Body of pancreas (tissue), 4 donors: Measurements from ENCODE around the gene DZIP1L. TPM values are rescaled to one million over a fixed set of nuclear protein-coding genes. Genes with fewer than 3 reads are reported as not detected.

Experiments used
- ATAC-seq: fragments of 150-250 bp; one replicate; pipeline ENCODE4 v1.9.1; 2016
- DNase-seq, 4 donors: peaks; one replicate each; pipeline ENCODE4 v3.0.0-alpha.2; 2019
- H3K27ac ChIP-seq, 4 donors: fragments of 200-600 bp; sonication (generic); 1 replicate in 3 of 4; 2 replicates in 1 of 4; pipeline versions ENCODE4 v1.5.1 to v1.6.1; 2016 to 2019; ENCODE audit warnings: mild to moderate bottlenecking in 1 of 4, mixed read lengths in 1 of 4, moderate library complexity in 1 of 4
- H3K27me3 ChIP-seq, 2 donors: fragments of 200-600 bp; sonication (generic); one replicate each; pipeline ENCODE4 v1.6.0; 2016; ENCODE audit warnings: mild to moderate bottlenecking in 1 of 2
- H3K36me3 ChIP-seq, 2 donors: fragments of 200-600 bp; sonication (generic); replicated peaks in 1 of 2; 2 replicates each; pipeline ENCODE4 v1.5.1; 2016; ENCODE audit warnings: low read depth in 2 of 2; ENCODE audit not compliant: insufficient read depth in 1 of 2
- H3K4me1 ChIP-seq: fragments of 200-600 bp; sonication (generic); one replicate; pipeline ENCODE4 v1.6.0; 2016
- H3K4me3 ChIP-seq, 2 donors: fragments of 200-600 bp; sonication (generic); 1 replicate in 1 of 2; 2 replicates in 1 of 2; pipeline ENCODE4 v1.5.1; 2016 to 2019
- H3K9me3 ChIP-seq, 3 donors: fragments of 200-600 bp; sonication (generic); 1 replicate in 2 of 3; 2 replicates in 1 of 3; pipeline ENCODE4 v1.5.1; 2016
- CTCF ChIP-seq, 7 experiments: fragments of 450-650 bp in 4 of 7; fragments of 200-600 bp in 3 of 7; sonication (generic) in 3 of 7; IDR thresholded peaks; one replicate each; pipeline ENCODE4 v1.5.1; 2016 to 2019; ENCODE audit warnings: antibody characterized with exemption in 7 of 7
- POLR2A ChIP-seq, 3 donors: fragments of 450-650 bp; IDR thresholded peaks; one replicate each; pipeline ENCODE4 v1.6.1; 2016; ENCODE audit warnings: antibody characterized with exemption in 3 of 3, mild to moderate bottlenecking in 2 of 3
- WGBS, 2 donors: methylation state at CpG; one replicate each; pipeline ENCODE4 v1.1.5; 2017; 5-methylcytosine and 5-hydroxymethylcytosine counted together
- intact Hi-C: fragments of 100-400 bp; cut with DNase I; formaldehyde crosslinking; loops from one replicate; pipeline ENCODE4 v1.15.1; 2023
- total RNA-seq, 2 donors: library from RNA; depleted of rRNA; stranded (reverse); fragments of >200 nt; gene quantifications; one replicate each; pipeline ENCODE4 v1.1.0, GENCODE V29; 2016

Gene DZIP1L
- total RNA-seq, 2 donors from 2014 or later: 33.7 to 70.2 TPM

GRCh38 chr3:138136201-138136600 lies 20.8 kb upstream of the DZIP1L start:
- H3K27me3 ChIP-seq: no peaks in the 10 kb centered on the region
- no peak overlapping the region for H3K4me3 ChIP-seq
- 42 to 47% methylated on average over 3 of the region's 3 CpGs for WGBS, 2 donors
- no peaks in the 10 kb centered on the region for H3K9me3 ChIP-seq
- no peaks in the 10 kb centered on the region for H3K36me3 ChIP-seq
- DNase-seq: no peak
- H3K27ac ChIP-seq: peak overlapping the region in 3 of 4 donors; percentile 16 to 67 (median 36)
- intact Hi-C loops: no loop called here
- ATAC-seq: no peak
- H3K4me1 ChIP-seq: peaks cover 47% of the 10 kb centered on the region
- TF ChIP-seq POLR2A (IDR thresholded peaks at IDR 0.05): no peak
- no peak for TF ChIP-seq CTCF (IDR thresholded peaks at IDR 0.05)

- DNase-seq: no peak
- no peaks in the 10 kb centered on the region for H3K9me3 ChIP-seq
- no peak overlapping the region for H3K4me3 ChIP-seq
- intact Hi-C loops: no loop called here
- H3K27me3 ChIP-seq: no peaks in the 10 kb centered on the region
- peak; percentile 34 for ATAC-seq
- 10% methylated on average over 2 of the region's 2 CpGs for WGBS, 2 donors
- H3K27ac ChIP-seq: peak overlapping the region in 2 of 4 donors; percentile 36 to 67
- H3K36me3 ChIP-seq: no peaks in the 10 kb centered on the region
- no peak for TF ChIP-seq CTCF (IDR thresholded peaks at IDR 0.05)
- no peak for TF ChIP-seq POLR2A (IDR thresholded peaks at IDR 0.05)
- H3K4me1 ChIP-seq: peaks cover 47% of the 10 kb centered on the region
Measured at GRCh38 chr3:138135833-138136194, 20.4 kb upstream of the DZIP1L start.

- no peaks in the 10 kb centered on the region for H3K27me3 ChIP-seq
- DNase-seq: no peak
- H3K36me3 ChIP-seq: no peaks in the 10 kb centered on the region
- H3K9me3 ChIP-seq: no peaks in the 10 kb centered on the region
- ATAC-seq: peak; percentile 57
- intact Hi-C loops: no loop called here
- WGBS, 2 donors: 12 to 30% methylated on average over 3 of the region's 3 CpGs
- TF ChIP-seq CTCF (IDR thresholded peaks at IDR 0.05) (no peak), POLR2A (IDR thresholded peaks at IDR 0.05) (no peak)
- H3K4me3 ChIP-seq: no peak overlapping the region
- H3K4me1 ChIP-seq: peaks cover 47% of the 10 kb centered on the region
- peak overlapping the region in 3 of 4 donors; percentile 47 to 67 (median 48) for H3K27ac ChIP-seq
Measured at GRCh38 chr3:138135146-138135832, 19.9 kb upstream of the DZIP1L start.

GRCh38 chr3:138132239-138132638 lies 16.8 kb upstream of the DZIP1L start, which contains the start of gene A4GNT:
TSS of gene A4GNT (minus strand) at chr3:138132390. CDS start at chr3:138131256, 1,134 bp downstream.
- ATAC-seq: peak; percentile 50
- H3K36me3 ChIP-seq: no peaks in the 10 kb centered on the region
- H3K4me3 ChIP-seq: no peak within 1 kb of the TSS
- TF ChIP-seq POLR2A (IDR thresholded peaks at IDR 0.05) (no peak), CTCF (IDR thresholded peaks at IDR 0.05) (no peak)
- intact Hi-C loops: no loop called here
- H3K27me3 ChIP-seq: no peaks in the 10 kb centered on the region
- WGBS, 2 donors: 50 to 62% methylated on average over 1 of the region's 1 CpG
- H3K27ac ChIP-seq: peak within 1 kb of the TSS in 3 of 4 donors; percentile 3 to 54 (median 36)
- H3K9me3 ChIP-seq: no peaks in the 10 kb centered on the region
- H3K4me1 ChIP-seq: peaks cover 47% of the 10 kb centered on the region
- no peak for DNase-seq
